Endothelial cell of umbilical vein (primary cell): Measurements from ENCODE around the gene MRNIP. TPM values are rescaled to one million over a fixed set of nuclear protein-coding genes. Genes with fewer than 3 reads are reported as not detected.

Experiments used
- BruUV-seq: library from RNA; stranded (reverse); fragments of 400-500 nt; replicated peaks from 2 replicates; lab custom pipeline; 2021; lab: Mats Ljungman, UMichigan
- CTCF ChIA-PET: fragments of 300-600, 350-600 bp; sonication (Branson Sonifier 250); formaldehyde crosslinking; loops from one replicate; lab custom pipeline; 2021; ENCODE audit warnings: antibody characterized with exemption, inconsistent platforms; lab: Charles Lee
- POLR2A ChIA-PET: fragments of 300-600, 350-600 bp; sonication (Branson Sonifier 250); formaldehyde crosslinking; loops from one replicate; lab custom pipeline; 2021; ENCODE audit warnings: antibody characterized with exemption, inconsistent platforms; lab: Charles Lee
- DNase-seq: peaks from one replicate; pipeline ENCODE4 v3.0.0-alpha.2; 2011; ENCODE audit warnings: low read depth, low spot score
- FAIRE-seq: peaks from 2 replicates; lab custom pipeline; 2011; peaks lifted over from hg19 to GRCh38; lab: Jason Lieb, UNC
- H2AFZ ChIP-seq: 2 replicates; pipeline ENCODE4 v1.6.0; 2012; ENCODE audit warnings: low read depth, low read length, control low read depth, inconsistent platforms
- H3K27ac ChIP-seq: 2 replicates; pipeline ENCODE4 v1.5.1; 2011; ENCODE audit warnings: low read depth, mild to moderate bottlenecking, control low read depth, low read length, moderate library complexity; ENCODE audit not compliant: insufficient read depth
- H3K27me3 ChIP-seq, 2 experiments: 2 replicates each; pipeline versions ENCODE4 v1.6.0 to v1.6.1; 2011; ENCODE audit warnings: low read length in 2 of 2, mixed read lengths in 1 of 2; ENCODE audit not compliant: control insufficient read depth in 2 of 2, insufficient read depth in 2 of 2
- H3K36me3 ChIP-seq, 2 experiments: 2 replicates in 1 of 2; 3 replicates in 1 of 2; pipeline ENCODE4 v1.5.1; 2011; ENCODE audit warnings: low read length in 2 of 2, mild to moderate bottlenecking in 1 of 2, moderate library complexity in 1 of 2; ENCODE audit not compliant: control insufficient read depth in 2 of 2, insufficient read depth in 2 of 2; ENCODE audit errors: extremely low read depth in 1 of 2
- H3K4me1 ChIP-seq: 3 replicates; pipeline ENCODE4 v1.5.1; 2011; ENCODE audit warnings: mild to moderate bottlenecking, low read length; ENCODE audit not compliant: control insufficient read depth, insufficient read depth; ENCODE audit errors: extremely low read depth
- H3K4me2 ChIP-seq: 2 replicates; pipeline ENCODE4 v1.6.1; 2011; ENCODE audit warnings: low read length, control low read depth, mixed read lengths; ENCODE audit not compliant: insufficient read depth
- H3K4me3 ChIP-seq, 3 experiments: fragments of 200-600 bp in 1 of 3; sonication (generic), shearing (Covaris generic) in 1 of 3; replicated peaks in 1 of 3; 2 replicates each; pipeline ENCODE4 v1.5.1; 2011 to 2016; ENCODE audit warnings: control low read depth in 3 of 3, low read length in 3 of 3, mild to moderate bottlenecking in 2 of 3, inconsistent platforms in 1 of 3, low read depth in 1 of 3, moderate library complexity in 1 of 3; ENCODE audit not compliant: insufficient read depth in 1 of 3
- H3K79me2 ChIP-seq: 2 replicates; pipeline ENCODE4 v1.6.0; 2012; ENCODE audit warnings: low read length, inconsistent platforms; ENCODE audit not compliant: control insufficient read depth, insufficient read depth
- H3K9ac ChIP-seq: replicated peaks from 2 replicates; pipeline ENCODE3; 2011; ENCODE audit warnings: low read length, control low read depth; ENCODE audit not compliant: insufficient read depth; ENCODE audit errors: extremely low read depth
- H3K9me1 ChIP-seq: replicated peaks from 3 replicates; pipeline ENCODE4 v1.6.0; 2011; ENCODE audit warnings: mild to moderate bottlenecking, low read length; ENCODE audit not compliant: control insufficient read depth, insufficient read depth; ENCODE audit errors: extremely low read depth
- H3K9me3 ChIP-seq: replicated peaks from 2 replicates; pipeline ENCODE4 v1.5.1; 2012; ENCODE audit warnings: low read length, inconsistent platforms; ENCODE audit not compliant: control insufficient read depth, insufficient read depth
- H4K20me1 ChIP-seq: replicated peaks from 2 replicates; pipeline ENCODE3; 2011; ENCODE audit warnings: mild to moderate bottlenecking, low read length; ENCODE audit not compliant: control insufficient read depth, insufficient read depth; ENCODE audit errors: extremely low read depth
- EZH2 ChIP-seq: IDR thresholded peaks from 2 replicates; pipeline ENCODE4 v1.6.1; 2012; ENCODE audit warnings: borderline replicate concordance, low read depth, mild to moderate bottlenecking, moderate library complexity, low read length, inconsistent platforms; ENCODE audit not compliant: severe bottlenecking
- FOS ChIP-seq: IDR thresholded peaks from 2 replicates; pipeline ENCODE4 v1.6.1; 2011; ENCODE audit warnings: mild to moderate bottlenecking, low read length, moderate library complexity, borderline replicate concordance; ENCODE audit not compliant: insufficient read depth
- GATA2 ChIP-seq: IDR thresholded peaks from 2 replicates; pipeline ENCODE4 v1.7.0; 2011; ENCODE audit warnings: low read depth, mild to moderate bottlenecking, moderate library complexity, mixed read lengths, low read length; ENCODE audit not compliant: insufficient read length, insufficient read depth
- JUN ChIP-seq: IDR thresholded peaks from 2 replicates; pipeline ENCODE4 v1.6.1; 2011; ENCODE audit warnings: borderline replicate concordance, low read depth; ENCODE audit not compliant: insufficient read length, insufficient read depth
- MYC ChIP-seq: IDR thresholded peaks from one replicate; pipeline ENCODE4 v1.6.1; 2011; ENCODE audit warnings: mild to moderate bottlenecking, low read depth, low read length
- POLR2A ChIP-seq: IDR thresholded peaks from 2 replicates; pipeline ENCODE4 v1.6.1; 2012; ENCODE audit warnings: low read depth, mild to moderate bottlenecking, control low read depth, low read length
- POLR2AphosphoS5 ChIP-seq: IDR thresholded peaks from 2 replicates; pipeline ENCODE4 v1.6.1; 2012; ENCODE audit warnings: low read depth, mild to moderate bottlenecking, control low read depth, low read length, moderate library complexity; ENCODE audit not compliant: insufficient read depth
- dilution Hi-C: fragments of 300-500 bp; cut with MboI; formaldehyde crosslinking; loops from one replicate; pipeline ENCODE4 v1.15.0; 2019; ENCODE audit warnings: low sequenced_read_pairs; ENCODE audit not compliant: extremely low pct_ligation_motif_present
- intact Hi-C: fragments of 100-400 bp; cut with micrococcal nuclease; formaldehyde crosslinking; loops from one replicate; pipeline ENCODE4 v1.10.0; 2022
- polyA plus RNA-seq, 4 experiments: library from polyadenylated mRNA; depleted of rRNA in 3 of 4; stranded (reverse) in 3 of 4; unstranded in 1 of 4; fragments of >200 nt; gene quantifications; 2 replicates each; pipeline versions ENCODE4 v1.2.1 to v1.2.3, GENCODE V29; 2011 to 2012; ENCODE audit warnings: missing spikeins in 1 of 4
- total RNA-seq: library from RNA; stranded (reverse); gene quantifications from 2 replicates; pipeline ENCODE4 v1.2.3, GENCODE V29; 2021
- TF ChIP-seq, protein P1 (sequence below): IDR thresholded peaks from 2 replicates; pipeline ENCODE4 v1.6.1; 2011; ENCODE audit not compliant: insufficient read depth, insufficient read length
- TF ChIP-seq, protein P2 (sequence below), 2 donors: IDR thresholded peaks; 1 replicate in 1 of 2; 2 replicates in 1 of 2; pipeline ENCODE4 v1.5.1; 2011; ENCODE audit warnings: low read length in 2 of 2, mild to moderate bottlenecking in 2 of 2, moderate library complexity in 2 of 2, control low read depth in 1 of 2, inconsistent platforms in 1 of 2, low read depth in 1 of 2; ENCODE audit not compliant: insufficient read depth in 1 of 2; ENCODE audit errors: extremely low read depth in 1 of 2

The MRNIP gene
- total and polyA plus RNA-seq, 2 donors (not counting 3 experiments of a cell fraction or from before 2014, with no cell fraction given) = 17.1 to 19.1 TPM

DNA sequence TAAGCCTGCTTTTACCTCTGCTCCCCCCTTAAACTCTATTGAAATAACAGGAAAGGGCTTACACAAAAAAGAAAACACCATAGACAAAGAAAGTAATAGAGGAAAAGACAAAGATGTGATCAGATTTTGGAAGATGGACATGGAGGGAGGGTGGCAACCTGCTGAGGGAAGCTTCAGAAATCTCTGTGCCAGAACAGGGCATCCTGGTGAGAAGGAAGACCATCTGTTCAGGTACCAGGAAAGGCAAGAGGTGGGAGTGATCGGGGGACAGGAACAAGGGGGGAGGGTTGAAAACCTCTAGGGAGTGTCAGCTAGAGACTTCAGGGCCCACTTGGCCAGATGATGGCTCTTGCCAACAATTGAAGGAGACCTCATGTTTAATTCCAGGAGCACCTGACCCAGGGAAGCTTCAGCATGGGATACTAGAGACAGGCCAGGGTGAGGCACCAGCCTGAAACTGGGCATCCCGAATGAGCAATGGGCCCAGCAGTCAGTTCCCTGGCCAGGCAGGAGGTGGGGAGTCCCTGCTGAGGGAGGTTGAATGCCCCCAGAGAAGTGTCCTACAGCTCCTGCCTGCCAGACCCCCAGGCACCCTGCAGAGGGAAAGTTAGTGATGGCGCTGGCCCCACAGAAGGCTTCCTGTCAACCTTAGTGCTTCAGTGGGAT lies 29.7 kb downstream of the MRNIP start:
- peaks cover 25% of the 10 kb centered on the region for H3K79me2 ChIP-seq
- H3K9ac ChIP-seq = no peak overlapping the region
- H3K4me3 ChIP-seq = no peak overlapping the region
- no peak for FAIRE-seq
- no peak overlapping the region for H2AFZ ChIP-seq
- dilution Hi-C loops (no loop called here), intact Hi-C loops (no loop called here)
- no peaks in the 10 kb centered on the region for H3K27me3 ChIP-seq
- POLR2A ChIA-PET = no interaction called here
- peaks cover 33 to 73% of the 10 kb centered on the region in 2 experiments for H3K36me3 ChIP-seq
- H3K4me1 ChIP-seq = no peaks in the 10 kb centered on the region
- CTCF ChIA-PET = interaction anchor here (1.1 to 2.2 kb wide), 4 partner anchors 9 to 66 kb away, joined by 3 to 9 read pairs (median 4); partner anchors contain the start of gene LTC4S
- BruUV-seq = no TSS peak
- H4K20me1 ChIP-seq = peaks cover 5% of the 10 kb centered on the region
- TF ChIP-seq EZH2 = no peak
- no peak for TF ChIP-seq GATA2
- no peak for TF ChIP-seq MYC
- no peak for TF ChIP-seq POLR2A
- TF ChIP-seq, protein P1, sequence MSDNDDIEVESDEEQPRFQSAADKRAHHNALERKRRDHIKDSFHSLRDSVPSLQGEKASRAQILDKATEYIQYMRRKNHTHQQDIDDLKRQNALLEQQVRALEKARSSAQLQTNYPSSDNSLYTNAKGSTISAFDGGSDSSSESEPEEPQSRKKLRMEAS = no peak
- no peak for TF ChIP-seq POLR2AphosphoS5
- TF ChIP-seq FOS = no peak
- TF ChIP-seq, protein P2, sequence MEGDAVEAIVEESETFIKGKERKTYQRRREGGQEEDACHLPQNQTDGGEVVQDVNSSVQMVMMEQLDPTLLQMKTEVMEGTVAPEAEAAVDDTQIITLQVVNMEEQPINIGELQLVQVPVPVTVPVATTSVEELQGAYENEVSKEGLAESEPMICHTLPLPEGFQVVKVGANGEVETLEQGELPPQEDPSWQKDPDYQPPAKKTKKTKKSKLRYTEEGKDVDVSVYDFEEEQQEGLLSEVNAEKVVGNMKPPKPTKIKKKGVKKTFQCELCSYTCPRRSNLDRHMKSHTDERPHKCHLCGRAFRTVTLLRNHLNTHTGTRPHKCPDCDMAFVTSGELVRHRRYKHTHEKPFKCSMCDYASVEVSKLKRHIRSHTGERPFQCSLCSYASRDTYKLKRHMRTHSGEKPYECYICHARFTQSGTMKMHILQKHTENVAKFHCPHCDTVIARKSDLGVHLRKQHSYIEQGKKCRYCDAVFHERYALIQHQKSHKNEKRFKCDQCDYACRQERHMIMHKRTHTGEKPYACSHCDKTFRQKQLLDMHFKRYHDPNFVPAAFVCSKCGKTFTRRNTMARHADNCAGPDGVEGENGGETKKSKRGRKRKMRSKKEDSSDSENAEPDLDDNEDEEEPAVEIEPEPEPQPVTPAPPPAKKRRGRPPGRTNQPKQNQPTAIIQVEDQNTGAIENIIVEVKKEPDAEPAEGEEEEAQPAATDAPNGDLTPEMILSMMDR (IDR thresholded peaks at IDR 0.05; ENCODE audit: extremely low read depth in 1 of 2, insufficient read depth in 1 of 2, low read depth in 1 of 2, low read length in 2 of 2) = no peak
- no peak for TF ChIP-seq JUN
- no peak overlapping the region for H3K27ac ChIP-seq
- no peak overlapping the region for H3K4me2 ChIP-seq
- H3K9me1 ChIP-seq = no peaks in the 10 kb centered on the region
- DNase-seq = no peak
- no peaks in the 10 kb centered on the region for H3K9me3 ChIP-seq
